ENCODE results near the gene CKLF.
"Not testable (repeated sequence)": the region's sequence is repeated elsewhere in the genome, so short reads cannot be mapped to it uniquely, and the experiment has no call there.

CKLF gene

GRCh38 chr16:66569827-66570405 lies 17.5 kb downstream of the CKLF start:
- DNase-seq (ENCODE audit: low spot score) = no peak

- DNase-seq (ENCODE audit: low spot score) = no peak
Measured at GRCh38 chr16:66572356-66572755, 20.0 kb downstream of the CKLF start.

- DNase-seq (ENCODE audit: low spot score) = no peak
Measured at GRCh38 chr16:66574081-66574480, 21.7 kb downstream of the CKLF start.

- no peak for DNase-seq (ENCODE audit: low spot score)
Measured at GRCh38 chr16:66574531-66574930, 22.2 kb downstream of the CKLF start.

- no peak for DNase-seq (ENCODE audit: low spot score)
Measured at GRCh38 chr16:66575060-66575459, 22.7 kb downstream of the CKLF start.

- DNase-seq (ENCODE audit: low spot score) = no peak
Measured at GRCh38 chr16:66576296-66576695, 23.9 kb downstream of the CKLF start.

GRCh38 chr16:66578651-66579531 lies 26.5 kb downstream of the CKLF start, which contains the start of gene CMTM2:
TSS of gene CMTM2 (plus strand) at chr16:66579463. CDS start at chr16:66579608, 145 bp downstream.
- DNase-seq (ENCODE audit: low spot score) = no peak

- DNase-seq (ENCODE audit: low spot score) = no peak
Measured at GRCh38 chr16:66580605-66581209, 28.3 kb downstream of the CKLF start.

GRCh38 chr16:66581246-66581952 lies 29.0 kb downstream of the CKLF start:
- DNase-seq (ENCODE audit: low spot score) = no peak

GRCh38 chr16:66585481-66586239 lies 33.3 kb downstream of the CKLF start:
- DNase-seq (ENCODE audit: low spot score) = no peak

GRCh38 chr16:66587881-66588600 lies 35.7 kb downstream of the CKLF start:
- DNase-seq (ENCODE audit: low spot score) = no peak

GRCh38 chr16:66588981-66589713 lies 36.8 kb downstream of the CKLF start:
- DNase-seq (ENCODE audit: low spot score) = peak; percentile 58

- DNase-seq (ENCODE audit: low spot score) = peak; percentile 18
Measured at GRCh38 chr16:66590322-66590721, 37.9 kb downstream of the CKLF start.

GRCh38 chr16:66591018-66591417 lies 38.6 kb downstream of the CKLF start:
- no peak for DNase-seq (ENCODE audit: low spot score)

GRCh38 chr16:66592241-66592640 lies 39.9 kb downstream of the CKLF start:
- no peak for DNase-seq (ENCODE audit: low spot score)

GRCh38 chr16:66592814-66593213 lies 40.4 kb downstream of the CKLF start:
- no peak for DNase-seq (ENCODE audit: low spot score)

GRCh38 chr16:66594739-66595138 lies 42.4 kb downstream of the CKLF start:
- no peak for DNase-seq (ENCODE audit: low spot score)

GRCh38 chr16:66596559-66596958 lies 44.2 kb downstream of the CKLF start:
- not testable (repeated sequence) for DNase-seq (ENCODE audit: low spot score)

- DNase-seq (ENCODE audit: low spot score) = no peak
Measured at GRCh38 chr16:66596986-66597848, 44.8 kb downstream of the CKLF start.

Measured in NAMALWA (cell line).